Subcutaneous preadipocyte (primary cell): ENCODE results near the gene DRICH1. TPM values are rescaled to one million over a fixed set of nuclear protein-coding genes. Genes with fewer than 3 reads are reported as not detected.

Experiments used
- small RNA-seq: library from RNA; depleted of rRNA; stranded (forward); fragments of <200 nt; gene quantifications from one replicate; pipeline ENCODE3, GENCODE V24; 2012
- total RNA-seq: library from RNA; depleted of rRNA; stranded (reverse); fragments of >200 nt; gene quantifications from 2 replicates; pipeline ENCODE4 v1.2.3, GENCODE V29; 2012

Gene DRICH1
- under 0.01 TPM in 1 of 2 replicates, not detected in the other for total RNA-seq

GRCh38 chr22:23632178-23632577, at the start of gene DRICH1:
Gene DRICH1 (minus strand): TSS chr22:23632321. CDS start chr22:23632023, 298 bp downstream.

DNA sequence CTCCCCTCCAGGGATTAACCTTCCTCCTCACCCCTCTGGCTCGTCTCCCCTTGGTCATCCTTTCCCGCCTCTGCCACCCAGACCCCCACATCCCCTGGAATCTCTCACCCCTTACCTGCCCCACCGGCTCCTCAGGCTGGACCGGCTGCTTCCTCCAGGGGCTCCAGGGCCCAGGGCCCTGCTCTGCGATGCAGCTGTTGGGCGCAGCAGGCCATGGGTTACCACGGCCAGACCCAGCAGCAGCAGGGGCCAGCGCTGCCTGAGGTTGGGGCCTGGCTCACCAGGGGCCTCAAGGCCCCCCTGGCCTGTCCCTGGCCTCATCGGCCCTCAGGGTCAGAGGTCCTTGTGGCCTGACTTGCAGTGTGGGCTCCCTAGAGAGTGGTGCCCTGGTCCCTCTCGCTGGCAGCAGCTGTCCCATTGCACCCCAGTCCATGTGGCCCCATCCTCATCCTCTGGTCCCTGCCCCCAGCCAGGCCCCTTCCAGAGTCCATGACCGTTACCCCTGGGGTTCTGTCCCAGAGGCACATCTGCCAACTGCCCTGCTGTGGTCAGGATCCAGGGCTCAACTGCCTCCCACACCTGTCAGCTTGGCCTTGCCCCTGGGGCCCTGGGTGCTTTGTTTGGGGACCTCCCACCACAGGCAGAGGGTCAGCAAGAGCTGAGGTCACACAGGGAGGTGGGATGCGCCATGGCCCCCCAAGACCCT, 52.1 kb downstream of the DRICH1 start, which contains the start of gene IGLL1:
TSS of gene IGLL1 (minus strand) at position 421 of the 706 bp plus-strand sequence. CDS start at position 321, 100 bp downstream.

Small RNA genes within 50 kb of the gene (small RNA-seq; reads per million reads assigned to genes)
- gene AP000346.3 = not detected

Other genes with a start within 250 kb of the DRICH1 start
- not detected in 2 replicates for gene IGLL1, start 52.0 kb downstream of the DRICH1 start, total RNA-seq
- gene RGL4, start 58.7 kb upstream of the DRICH1 start, total RNA-seq = not detected in 2 replicates
- gene ZNF70, start 118.8 kb upstream of the DRICH1 start, total RNA-seq = 3.3 and 4.9 TPM in 2 replicates
- not detected in 2 replicates for gene VPREB3, start 122.1 kb upstream of the DRICH1 start, total RNA-seq
- not detected in 2 replicates for gene C22orf15, start 130.7 kb upstream of the DRICH1 start, total RNA-seq
- gene CHCHD10, start 135.7 kb upstream of the DRICH1 start, total RNA-seq = 1.1 and 10.9 TPM in 2 replicates
- gene MMP11, start 140.5 kb upstream of the DRICH1 start, total RNA-seq = 2.9 and 3.3 TPM in 2 replicates
- 53.0 and 58.8 TPM in 2 replicates for gene SMARCB1, start 154.6 kb upstream of the DRICH1 start, total RNA-seq
- 0.37 and 1.6 TPM in 2 replicates for gene DERL3, start 206.7 kb upstream of the DRICH1 start, total RNA-seq
- gene SLC2A11, start 225.6 kb upstream of the DRICH1 start, total RNA-seq = 6.2 and 6.3 TPM in 2 replicates